Measurements from ENCODE around the gene PIP5K1B. TPM values are rescaled to one million over a fixed set of nuclear protein-coding genes. Genes with fewer than 3 reads are reported as not detected.
A peak's percentile ranks its signal among the peaks of the same experiment; 100 is the strongest.

The PIP5K1B gene
- total RNA-seq, 1 experiment from 2014 or later: 2.5 TPM

DNA sequence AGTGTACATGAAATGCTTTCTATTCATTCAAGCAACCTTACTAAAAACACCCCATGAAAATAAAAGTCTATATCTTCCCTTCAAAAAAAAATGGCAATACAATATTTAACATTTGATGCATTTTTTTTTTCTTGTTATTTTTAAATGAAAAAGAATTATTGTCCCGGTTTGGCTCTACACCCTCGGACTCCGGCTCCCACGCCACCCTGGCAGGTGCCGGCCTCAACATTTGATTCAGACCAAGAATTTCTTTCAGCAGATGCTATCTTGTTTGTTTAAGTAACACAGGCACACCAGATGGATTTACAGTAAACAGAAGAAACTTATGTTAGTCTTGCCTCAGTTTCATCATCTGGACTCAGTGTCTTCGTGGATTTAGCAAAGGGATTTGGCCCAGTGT lies 162.0 kb downstream of the PIP5K1B start:
- Histone ChIP-seq H3K9ac (ENCODE audit: extremely low read depth, insufficient read length, low read length) (no peak overlapping the region), H2BK20ac (ENCODE audit: low read depth, low read length, poor library complexity, severe bottlenecking) (no peak overlapping the region), H3K79me2 (ENCODE audit: insufficient read depth, low read length) (no peaks in the 10 kb centered on the region), H2BK5ac (ENCODE audit: insufficient read length, low read length) (no peak overlapping the region), H2BK120ac (ENCODE audit: low read depth, low read length, poor library complexity, severe bottlenecking) (no peak overlapping the region), H3K18ac (ENCODE audit: insufficient read length, low read depth, low read length) (no peak overlapping the region), H3K27me3 (ENCODE audit: insufficient read depth, low read length) (no peaks in the 10 kb centered on the region), H3K14ac (ENCODE audit: insufficient read depth, low read length) (no peak overlapping the region), H3T11ph (ENCODE audit: low read length) (no peak overlapping the region), H4K8ac (replicated peaks; ENCODE audit: insufficient read length, low read depth, low read length) (no peak overlapping the region), H3K4me1 (ENCODE audit: insufficient read depth, low read length) (peaks cover 26% of the 10 kb centered on the region; the same call in 1 of the 2 replicates), H2AK5ac (ENCODE audit: insufficient read length, low read length) (no peak overlapping the region), H3K27ac (ENCODE audit: insufficient read length, low read depth, low read length) (no peak overlapping the region), H3K4me2 (ENCODE audit: insufficient read depth, insufficient read length, low read length) (no peak overlapping the region), H3K56ac (ENCODE audit: insufficient read length, low read depth, low read length) (no peak overlapping the region), H3K23ac (ENCODE audit: insufficient read length, low read depth, low read length) (no peak overlapping the region), H2AFZ (ENCODE audit: low read length) (no peak overlapping the region), H4K5ac (ENCODE audit: insufficient read length, low read depth, low read length) (no peak overlapping the region), H2BK12ac (ENCODE audit: insufficient read length, low read depth, low read length) (no peak overlapping the region), H3K9me3 (ENCODE audit: control insufficient read depth, low read depth, low read length) (no peaks in the 10 kb centered on the region), H4K91ac (ENCODE audit: insufficient read length, low read depth, low read length) (no peak overlapping the region), H2BK15ac (ENCODE audit: low read depth, low read length) (no peak overlapping the region), H4K20me1 (ENCODE audit: control insufficient read depth, insufficient read depth, insufficient read length) (no peaks in the 10 kb centered on the region), H3K23me2 (ENCODE audit: insufficient read length, low read depth, low read length, poor library complexity, severe bottlenecking) (no peaks in the 10 kb centered on the region), H3K4ac (ENCODE audit: low read depth, low read length) (no peak overlapping the region), H3K79me1 (ENCODE audit: insufficient read depth, low read depth, low read length, poor library complexity, severe bottlenecking) (no peaks in the 10 kb centered on the region)
- TF ChIP-seq, protein P1, sequence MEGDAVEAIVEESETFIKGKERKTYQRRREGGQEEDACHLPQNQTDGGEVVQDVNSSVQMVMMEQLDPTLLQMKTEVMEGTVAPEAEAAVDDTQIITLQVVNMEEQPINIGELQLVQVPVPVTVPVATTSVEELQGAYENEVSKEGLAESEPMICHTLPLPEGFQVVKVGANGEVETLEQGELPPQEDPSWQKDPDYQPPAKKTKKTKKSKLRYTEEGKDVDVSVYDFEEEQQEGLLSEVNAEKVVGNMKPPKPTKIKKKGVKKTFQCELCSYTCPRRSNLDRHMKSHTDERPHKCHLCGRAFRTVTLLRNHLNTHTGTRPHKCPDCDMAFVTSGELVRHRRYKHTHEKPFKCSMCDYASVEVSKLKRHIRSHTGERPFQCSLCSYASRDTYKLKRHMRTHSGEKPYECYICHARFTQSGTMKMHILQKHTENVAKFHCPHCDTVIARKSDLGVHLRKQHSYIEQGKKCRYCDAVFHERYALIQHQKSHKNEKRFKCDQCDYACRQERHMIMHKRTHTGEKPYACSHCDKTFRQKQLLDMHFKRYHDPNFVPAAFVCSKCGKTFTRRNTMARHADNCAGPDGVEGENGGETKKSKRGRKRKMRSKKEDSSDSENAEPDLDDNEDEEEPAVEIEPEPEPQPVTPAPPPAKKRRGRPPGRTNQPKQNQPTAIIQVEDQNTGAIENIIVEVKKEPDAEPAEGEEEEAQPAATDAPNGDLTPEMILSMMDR (conservative IDR thresholded peaks at IDR 0.05): no peak
- H3K36me3 Mint-ChIP-seq (ENCODE audit: insufficient read depth in 1 of 3, low read depth in 3 of 3): peaks cover 0 to 3% (median 0%) of the 10 kb centered on the region in 3 experiments; a peak in 1 of 7 replicates
- H3K27ac Mint-ChIP-seq: peak overlapping the region in 1 of 3 experiments; percentile 26; a peak in 1 of 7 replicates
- no peaks in the 10 kb centered on the region for H3K9me3 Mint-ChIP-seq
- peaks cover 45 to 46% of the 10 kb centered on the region in 2 experiments for H3K4me1 Mint-ChIP-seq
- DNase-seq: no peak
- no peaks in the 10 kb centered on the region for H3K27me3 Mint-ChIP-seq (ENCODE audit: low read depth)
- H3K4me3 Mint-ChIP-seq: no peak overlapping the region
- WGBS (ENCODE audit: extremely low coverage, insufficient read length, low lambda C conversion rate): no CpG with 5 or more reads among the region's 6 CpGs
